GM23338 (cell line): ENCODE data around the gene USP19. TPM values are rescaled to one million over a fixed set of nuclear protein-coding genes. Genes with fewer than 3 reads are reported as not detected.

ENCODE experiments used
- ATAC-seq: fragments of 200-7000 bp; cut with Tn5 transposase; 3 replicates; pipeline ENCODE4 v1.9.1; 2020
- DNase-seq: peaks from one replicate; pipeline ENCODE4 v3.0.0-alpha.2; 2015; ENCODE audit warnings: low spot score
- H2AFZ ChIP-seq: fragments of 200-600 bp; sonication (generic); 2 replicates; pipeline ENCODE4 v1.8.0; 2016; ENCODE audit warnings: antibody characterized with exemption, mild to moderate bottlenecking, moderate library complexity
- H3F3A ChIP-seq: fragments of 200-600 bp; sonication (generic); replicated peaks from 2 replicates; pipeline ENCODE4 v1.8.0; 2017; ENCODE audit warnings: antibody characterized with exemption, mixed run types, low read depth
- H3K27ac ChIP-seq: fragments of 200-600 bp; sonication (generic); 2 replicates; pipeline ENCODE4 v1.6.1; 2016; ENCODE audit warnings: low read depth
- H3K27me3 ChIP-seq: fragments of 200-600 bp; sonication (generic); 2 replicates; pipeline ENCODE4 v1.8.0; 2016; ENCODE audit warnings: mild to moderate bottlenecking, mixed run types, moderate library complexity; ENCODE audit not compliant: insufficient read depth
- H3K36me3 ChIP-seq: fragments of 200-600 bp; sonication (generic); 2 replicates; pipeline ENCODE4 v1.8.0; 2016; ENCODE audit warnings: mild to moderate bottlenecking; ENCODE audit not compliant: insufficient read depth
- H3K4me1 ChIP-seq: fragments of 200-600 bp; sonication (generic); 2 replicates; pipeline ENCODE4 v1.8.0; 2016; ENCODE audit warnings: mild to moderate bottlenecking, moderate library complexity; ENCODE audit not compliant: insufficient read depth
- H3K4me2 ChIP-seq: fragments of 200-600 bp; sonication (generic); 2 replicates; pipeline ENCODE4 v1.7.1; 2017; ENCODE audit warnings: mixed run types
- H3K4me3 ChIP-seq: fragments of 200-600 bp; sonication (generic); 2 replicates; pipeline ENCODE4 v1.6.1; 2016; ENCODE audit warnings: mixed run types
- H3K79me2 ChIP-seq: fragments of 200-600 bp; sonication (generic); replicated peaks from 2 replicates; pipeline ENCODE4 v1.8.0; 2017; ENCODE audit warnings: mild to moderate bottlenecking; ENCODE audit not compliant: insufficient read depth
- H3K9me2 ChIP-seq: fragments of 200-600 bp; sonication (generic); 2 replicates; pipeline ENCODE4 v1.8.0; 2017; ENCODE audit not compliant: insufficient read depth
- H4K20me1 ChIP-seq: fragments of 200-600 bp; sonication (generic); replicated peaks from 2 replicates; pipeline ENCODE4 v1.8.0; 2017; ENCODE audit warnings: mild to moderate bottlenecking; ENCODE audit not compliant: insufficient read depth
- H3K27ac Mint-ChIP-seq: 2 replicates; pipeline ENCODE4 v1.8.0; 2020; ENCODE audit warnings: inconsistent platforms, mild to moderate bottlenecking, moderate library complexity, mixed read lengths
- H3K27me3 Mint-ChIP-seq: 3 replicates; pipeline ENCODE4 v1.8.0; 2022; ENCODE audit warnings: low read depth, mild to moderate bottlenecking, moderate library complexity, mixed read lengths, inconsistent platforms; ENCODE audit not compliant: insufficient read depth, poor library complexity
- H3K36me3 Mint-ChIP-seq: 3 replicates; pipeline ENCODE4 v1.8.0; 2021; ENCODE audit warnings: low read depth, mild to moderate bottlenecking, inconsistent platforms, moderate library complexity, mixed read lengths
- H3K4me1 Mint-ChIP-seq: 3 replicates; pipeline ENCODE4 v1.8.0; 2020; ENCODE audit warnings: mild to moderate bottlenecking, inconsistent platforms, mixed read lengths
- H3K4me3 Mint-ChIP-seq: 3 replicates; pipeline ENCODE4 v1.8.0; 2021; ENCODE audit warnings: moderate library complexity, mild to moderate bottlenecking, inconsistent platforms, mixed read lengths
- H3K9me3 Mint-ChIP-seq: 3 replicates; pipeline ENCODE4 v1.8.0; 2020; ENCODE audit warnings: moderate library complexity, mild to moderate bottlenecking, inconsistent platforms, mixed read lengths
- CREB1 ChIP-seq: fragments of 250-450 bp; sonication (Bioruptor Pico); IDR thresholded peaks from 2 replicates; pipeline ENCODE4 v1.5.0; 2020; ENCODE audit warnings: low read depth, mild to moderate bottlenecking, moderate library complexity
- CTCF ChIP-seq, 2 experiments: fragments of 200-600 bp in 1 of 2; sonication (generic) in 1 of 2; conservative IDR thresholded peaks; 2 replicates each; pipeline versions ENCODE4 v1.5.1 to v1.6.1; 2016 to 2017; ENCODE audit warnings: antibody characterized with exemption in 2 of 2, low read depth in 2 of 2, mild to moderate bottlenecking in 2 of 2, moderate library complexity in 1 of 2
- ETS1 ChIP-seq: IDR thresholded peaks from 2 replicates; pipeline ENCODE4 v1.6.1; 2016; ENCODE audit warnings: antibody characterized with exemption
- EZH2 ChIP-seq: fragments of 200-600 bp; sonication (generic); IDR thresholded peaks from one replicate; pipeline ENCODE4 v1.8.0; 2017; ENCODE audit warnings: antibody characterized with exemption, mild to moderate bottlenecking, low read depth; ENCODE audit not compliant: unreplicated experiment
- EZH2phosphoT487 ChIP-seq: fragments of 200-600 bp; sonication (generic); IDR thresholded peaks from one replicate; pipeline ENCODE4 v1.8.1; 2018; ENCODE audit warnings: antibody characterized with exemption; ENCODE audit not compliant: unreplicated experiment
- JUNB ChIP-seq: IDR thresholded peaks from one replicate; pipeline ENCODE4 v1.6.1; 2016; ENCODE audit warnings: antibody characterized with exemption; ENCODE audit not compliant: unreplicated experiment
- NANOG ChIP-seq: IDR thresholded peaks from 2 replicates; pipeline ENCODE4 v1.6.1; 2016; ENCODE audit warnings: antibody characterized with exemption, borderline replicate concordance
- POLR2AphosphoS5 ChIP-seq: IDR thresholded peaks from 2 replicates; pipeline ENCODE4 v1.6.1; 2016; ENCODE audit warnings: antibody characterized with exemption, low read depth
- REST ChIP-seq: IDR thresholded peaks from one replicate; pipeline ENCODE4 v1.6.1; 2018; ENCODE audit warnings: antibody characterized with exemption; ENCODE audit not compliant: unreplicated experiment
- STAT1 ChIP-seq: IDR thresholded peaks from one replicate; pipeline ENCODE4 v1.6.1; 2016; ENCODE audit warnings: antibody characterized with exemption; ENCODE audit not compliant: unreplicated experiment
- ZNF114 ChIP-seq: fragments of 250-450 bp; sonication (Bioruptor Pico); IDR thresholded peaks from 2 replicates; pipeline ENCODE4 v1.5.0; 2020; ENCODE audit warnings: mild to moderate bottlenecking, moderate library complexity
- ZNF331 ChIP-seq: fragments of 250-450 bp; sonication (Bioruptor Pico); IDR thresholded peaks from 2 replicates; pipeline ENCODE4 v1.5.0; 2020; ENCODE audit warnings: low read depth, mild to moderate bottlenecking, moderate library complexity
- ZNF462 ChIP-seq: fragments of 250-450 bp; sonication (Bioruptor Pico); IDR thresholded peaks from 2 replicates; pipeline ENCODE4 v1.5.0; 2020; ENCODE audit warnings: mild to moderate bottlenecking, moderate library complexity
- polyA plus RNA-seq: library from polyadenylated mRNA; unstranded; fragments of >200 nt; fragmentation: Nextera tagmentation; extraction: Ambion mirVana; gene quantifications from 2 replicates; pipeline ENCODE4 v1.2.1, GENCODE V29; 2016
- total RNA-seq: library from RNA; depleted of rRNA; stranded (reverse); fragments of >200 nt; shearing (Covaris generic); gene quantifications from 2 replicates; pipeline ENCODE4 v1.2.3, GENCODE V29; 2014

Gene USP19
- total and polyA plus RNA-seq, 2 experiments from 2014 or later: 13.2 to 62.0 TPM

GRCh38 chr3:49093853-49094767, 26.5 kb downstream of the USP19 start, which contains the start of gene QRICH1:
QRICH1 (minus strand) TSS chr3:49094071; CDS start chr3:49077017, 17,054 bp downstream.
- peaks cover 17% of the 10 kb centered on the region for H3K27me3 Mint-ChIP-seq

More at GRCh38 chr3:49093853-49094767, 26.5 kb downstream of the USP19 start, which contains the start of gene QRICH1:
- H3K4me3 ChIP-seq: peak within 1 kb of the TSS; percentile 80
- peaks cover 10% of the 10 kb centered on the region for H3K4me1 ChIP-seq
- TF ChIP-seq POLR2AphosphoS5: peak; percentile 72
- 0 out of 2 replicates have a peak, but pooled peaks have one; percentile 4 for TF ChIP-seq CREB1 (CRISPR knock-in tag)
- no peak for TF ChIP-seq NANOG
- TF ChIP-seq JUNB: no peak
- no peak for TF ChIP-seq REST
- TF ChIP-seq ETS1: peak; percentile 27; the same call in 1 of the 2 replicates
- TF ChIP-seq ZNF114: no peak
- TF ChIP-seq STAT1: no peak
- no peak for TF ChIP-seq ZNF462 (CRISPR knock-in tag)
- TF ChIP-seq EZH2phosphoT487: no peak
- TF ChIP-seq CTCF (conservative IDR thresholded peaks at IDR 0.05; ENCODE audit: low read depth in 2 of 2): peak; percentile 54 to 57
- no peak for TF ChIP-seq ZNF331 (CRISPR knock-in tag)
- TF ChIP-seq EZH2: no peak
- peak; percentile 99 for DNase-seq
- H3K9me3 Mint-ChIP-seq: no peaks in the 10 kb centered on the region
- H2AFZ ChIP-seq: peak within 1 kb of the TSS; percentile 85; the same call in 1 of the 2 replicates
- H3K27ac ChIP-seq: peak within 1 kb of the TSS; percentile 99
- H3K4me2 ChIP-seq: peak within 1 kb of the TSS; percentile 83
- peak within 1 kb of the TSS; percentile 99 for H3K27ac Mint-ChIP-seq
- peak within 1 kb of the TSS; percentile 92 for H3K4me3 Mint-ChIP-seq
- H3K4me1 Mint-ChIP-seq: peaks cover 11% of the 10 kb centered on the region; the same call in 2 of the 3 replicates
- H3K27me3 ChIP-seq: no peaks in the 10 kb centered on the region
- peaks cover 41% of the 10 kb centered on the region for H3K79me2 ChIP-seq
- peaks cover 49% of the 10 kb centered on the region for H3K36me3 Mint-ChIP-seq
- no peaks in the 10 kb centered on the region for H3K9me2 ChIP-seq
- H3K36me3 ChIP-seq: peaks cover 10% of the 10 kb centered on the region; the same call in 1 of the 2 replicates
- peaks cover 34% of the 10 kb centered on the region for H4K20me1 ChIP-seq
- H3F3A ChIP-seq: peaks cover 23% of the 10 kb centered on the region
- ATAC-seq: peak; percentile 81
